GM23338 (cell line): ENCODE data around the gene GSC2. TPM values are rescaled to one million over a fixed set of nuclear protein-coding genes. Genes with fewer than 3 reads are reported as not detected.

Experiments used
- ATAC-seq: fragments of 200-7000 bp; cut with Tn5 transposase; 3 replicates; pipeline ENCODE4 v1.9.1; 2020
- DNase-seq: peaks from one replicate; pipeline ENCODE4 v3.0.0-alpha.2; 2015; ENCODE audit warnings: low spot score
- H2AFZ ChIP-seq: fragments of 200-600 bp; sonication (generic); 2 replicates; pipeline ENCODE4 v1.8.0; 2016; ENCODE audit warnings: antibody characterized with exemption, mild to moderate bottlenecking, moderate library complexity
- H3F3A ChIP-seq: fragments of 200-600 bp; sonication (generic); replicated peaks from 2 replicates; pipeline ENCODE4 v1.8.0; 2017; ENCODE audit warnings: antibody characterized with exemption, mixed run types, low read depth
- H3K27ac ChIP-seq: fragments of 200-600 bp; sonication (generic); 2 replicates; pipeline ENCODE4 v1.6.1; 2016; ENCODE audit warnings: low read depth
- H3K27me3 ChIP-seq: fragments of 200-600 bp; sonication (generic); 2 replicates; pipeline ENCODE4 v1.8.0; 2016; ENCODE audit warnings: mild to moderate bottlenecking, mixed run types, moderate library complexity; ENCODE audit not compliant: insufficient read depth
- H3K36me3 ChIP-seq: fragments of 200-600 bp; sonication (generic); 2 replicates; pipeline ENCODE4 v1.8.0; 2016; ENCODE audit warnings: mild to moderate bottlenecking; ENCODE audit not compliant: insufficient read depth
- H3K4me1 ChIP-seq: fragments of 200-600 bp; sonication (generic); 2 replicates; pipeline ENCODE4 v1.8.0; 2016; ENCODE audit warnings: mild to moderate bottlenecking, moderate library complexity; ENCODE audit not compliant: insufficient read depth
- H3K4me2 ChIP-seq: fragments of 200-600 bp; sonication (generic); 2 replicates; pipeline ENCODE4 v1.7.1; 2017; ENCODE audit warnings: mixed run types
- H3K4me3 ChIP-seq: fragments of 200-600 bp; sonication (generic); 2 replicates; pipeline ENCODE4 v1.6.1; 2016; ENCODE audit warnings: mixed run types
- H3K79me2 ChIP-seq: fragments of 200-600 bp; sonication (generic); replicated peaks from 2 replicates; pipeline ENCODE4 v1.8.0; 2017; ENCODE audit warnings: mild to moderate bottlenecking; ENCODE audit not compliant: insufficient read depth
- H3K9me2 ChIP-seq: fragments of 200-600 bp; sonication (generic); 2 replicates; pipeline ENCODE4 v1.8.0; 2017; ENCODE audit not compliant: insufficient read depth
- H4K20me1 ChIP-seq: fragments of 200-600 bp; sonication (generic); replicated peaks from 2 replicates; pipeline ENCODE4 v1.8.0; 2017; ENCODE audit warnings: mild to moderate bottlenecking; ENCODE audit not compliant: insufficient read depth
- H3K27ac Mint-ChIP-seq: 2 replicates; pipeline ENCODE4 v1.8.0; 2020; ENCODE audit warnings: inconsistent platforms, mild to moderate bottlenecking, moderate library complexity, mixed read lengths
- H3K27me3 Mint-ChIP-seq: 3 replicates; pipeline ENCODE4 v1.8.0; 2022; ENCODE audit warnings: low read depth, mild to moderate bottlenecking, moderate library complexity, mixed read lengths, inconsistent platforms; ENCODE audit not compliant: insufficient read depth, poor library complexity
- H3K36me3 Mint-ChIP-seq: 3 replicates; pipeline ENCODE4 v1.8.0; 2021; ENCODE audit warnings: low read depth, mild to moderate bottlenecking, inconsistent platforms, moderate library complexity, mixed read lengths
- H3K4me1 Mint-ChIP-seq: 3 replicates; pipeline ENCODE4 v1.8.0; 2020; ENCODE audit warnings: mild to moderate bottlenecking, inconsistent platforms, mixed read lengths
- H3K4me3 Mint-ChIP-seq: 3 replicates; pipeline ENCODE4 v1.8.0; 2021; ENCODE audit warnings: moderate library complexity, mild to moderate bottlenecking, inconsistent platforms, mixed read lengths
- H3K9me3 Mint-ChIP-seq: 3 replicates; pipeline ENCODE4 v1.8.0; 2020; ENCODE audit warnings: moderate library complexity, mild to moderate bottlenecking, inconsistent platforms, mixed read lengths
- CREB1 ChIP-seq: fragments of 250-450 bp; sonication (Bioruptor Pico); IDR thresholded peaks from 2 replicates; pipeline ENCODE4 v1.5.0; 2020; ENCODE audit warnings: low read depth, mild to moderate bottlenecking, moderate library complexity
- CTCF ChIP-seq, 2 experiments: fragments of 200-600 bp in 1 of 2; sonication (generic) in 1 of 2; conservative IDR thresholded peaks; 2 replicates each; pipeline versions ENCODE4 v1.5.1 to v1.6.1; 2016 to 2017; ENCODE audit warnings: antibody characterized with exemption in 2 of 2, low read depth in 2 of 2, mild to moderate bottlenecking in 2 of 2, moderate library complexity in 1 of 2
- ETS1 ChIP-seq: IDR thresholded peaks from 2 replicates; pipeline ENCODE4 v1.6.1; 2016; ENCODE audit warnings: antibody characterized with exemption
- EZH2 ChIP-seq: fragments of 200-600 bp; sonication (generic); IDR thresholded peaks from one replicate; pipeline ENCODE4 v1.8.0; 2017; ENCODE audit warnings: antibody characterized with exemption, mild to moderate bottlenecking, low read depth; ENCODE audit not compliant: unreplicated experiment
- EZH2phosphoT487 ChIP-seq: fragments of 200-600 bp; sonication (generic); IDR thresholded peaks from one replicate; pipeline ENCODE4 v1.8.1; 2018; ENCODE audit warnings: antibody characterized with exemption; ENCODE audit not compliant: unreplicated experiment
- JUNB ChIP-seq: IDR thresholded peaks from one replicate; pipeline ENCODE4 v1.6.1; 2016; ENCODE audit warnings: antibody characterized with exemption; ENCODE audit not compliant: unreplicated experiment
- NANOG ChIP-seq: IDR thresholded peaks from 2 replicates; pipeline ENCODE4 v1.6.1; 2016; ENCODE audit warnings: antibody characterized with exemption, borderline replicate concordance
- POLR2AphosphoS5 ChIP-seq: IDR thresholded peaks from 2 replicates; pipeline ENCODE4 v1.6.1; 2016; ENCODE audit warnings: antibody characterized with exemption, low read depth
- REST ChIP-seq: IDR thresholded peaks from one replicate; pipeline ENCODE4 v1.6.1; 2018; ENCODE audit warnings: antibody characterized with exemption; ENCODE audit not compliant: unreplicated experiment
- STAT1 ChIP-seq: IDR thresholded peaks from one replicate; pipeline ENCODE4 v1.6.1; 2016; ENCODE audit warnings: antibody characterized with exemption; ENCODE audit not compliant: unreplicated experiment
- ZNF114 ChIP-seq: fragments of 250-450 bp; sonication (Bioruptor Pico); IDR thresholded peaks from 2 replicates; pipeline ENCODE4 v1.5.0; 2020; ENCODE audit warnings: mild to moderate bottlenecking, moderate library complexity
- ZNF462 ChIP-seq: fragments of 250-450 bp; sonication (Bioruptor Pico); IDR thresholded peaks from 2 replicates; pipeline ENCODE4 v1.5.0; 2020; ENCODE audit warnings: mild to moderate bottlenecking, moderate library complexity
- polyA plus RNA-seq: library from polyadenylated mRNA; unstranded; fragments of >200 nt; fragmentation: Nextera tagmentation; extraction: Ambion mirVana; gene quantifications from 2 replicates; pipeline ENCODE4 v1.2.1, GENCODE V29; 2016
- total RNA-seq: library from RNA; depleted of rRNA; stranded (reverse); fragments of >200 nt; shearing (Covaris generic); gene quantifications from 2 replicates; pipeline ENCODE4 v1.2.3, GENCODE V29; 2014

The GSC2 gene
- total and polyA plus RNA-seq, 2 experiments from 2014 or later: not detected

- no peak for TF ChIP-seq ZNF462 (CRISPR knock-in tag)
- no peak for TF ChIP-seq POLR2AphosphoS5
- TF ChIP-seq CREB1 (CRISPR knock-in tag): no peak
Measured at GRCh38 chr22:19134176-19134831, 15.8 kb downstream of the GSC2 start (continued).

- no peaks in the 10 kb centered on the region for H3K36me3 ChIP-seq
- no peaks in the 10 kb centered on the region for H3K79me2 ChIP-seq
- H3K27me3 ChIP-seq: no peaks in the 10 kb centered on the region
- H3K4me2 ChIP-seq: no peak overlapping the region
- H3K27me3 Mint-ChIP-seq: peaks cover 16% of the 10 kb centered on the region
- H3K4me1 Mint-ChIP-seq: peaks cover 7% of the 10 kb centered on the region; the same call in 1 of the 3 replicates
- no peak overlapping the region for H3K4me3 Mint-ChIP-seq
- no peaks in the 10 kb centered on the region for H3K9me3 Mint-ChIP-seq
- no peaks in the 10 kb centered on the region for H3K9me2 ChIP-seq
- no peaks in the 10 kb centered on the region for H3F3A ChIP-seq
- H3K27ac Mint-ChIP-seq: no peak overlapping the region
- ATAC-seq (no peak), DNase-seq (no peak)
- no peaks in the 10 kb centered on the region for H3K4me1 ChIP-seq
- no peak overlapping the region for H3K27ac ChIP-seq
- no peak overlapping the region for H3K4me3 ChIP-seq
- peaks cover 36% of the 10 kb centered on the region for H3K36me3 Mint-ChIP-seq
- no peaks in the 10 kb centered on the region for H4K20me1 ChIP-seq
- H2AFZ ChIP-seq: no peak overlapping the region
- TF ChIP-seq REST (no peak), EZH2 (no peak), ETS1 (no peak), STAT1 (no peak), JUNB (no peak), NANOG (no peak), ZNF114 (no peak), POLR2AphosphoS5 (no peak), CTCF (conservative IDR thresholded peaks at IDR 0.05; ENCODE audit: low read depth in 2 of 2) (no peak), CREB1 (CRISPR knock-in tag) (no peak), EZH2phosphoT487 (no peak)
Measured at GRCh38 chr22:19133561-19133960, 16.5 kb downstream of the GSC2 start.
